HCT116 (cell line): ENCODE data around the gene OR2B2. TPM values are rescaled to one million over a fixed set of nuclear protein-coding genes. Genes with fewer than 3 reads are reported as not detected.
"Not testable (repeated sequence)": the region's sequence is repeated elsewhere in the genome, so short reads cannot be mapped to it uniquely, and the experiment has no call there.

Source experiments
- ATAC-seq: fragments of 200-7000 bp; cut with Tn5 transposase; 2 replicates; pipeline ENCODE4 v1.9.1; 2020; ENCODE audit warnings: mild to moderate bottlenecking, moderate library complexity
- BruUV-seq: library from RNA; stranded (reverse); fragments of 400-500 nt; replicated peaks from 2 replicates; lab custom pipeline; 2021; lab: Mats Ljungman, UMichigan
- CTCF ChIA-PET: fragments of 300-600 bp; sonication (Branson Sonifier 250); formaldehyde crosslinking; loops from one replicate; lab custom pipeline; 2021; ENCODE audit warnings: antibody characterized with exemption; lab: Charles Lee
- POLR2A ChIA-PET: fragments of 300-600, 350-600 bp; sonication (Branson Sonifier 250); formaldehyde crosslinking; loops from one replicate; lab custom pipeline; 2021; ENCODE audit warnings: antibody characterized with exemption; lab: Charles Lee
- RAD21 ChIA-PET, 2 experiments: fragments of 300-600 bp; sonication (Branson Sonifier 250); formaldehyde crosslinking; loops; one replicate each; lab custom pipeline; 2023; ENCODE audit warnings: low total read pairs in 2 of 2; ENCODE audit not compliant: uncharacterized antibody in 2 of 2, unreplicated experiment in 2 of 2, low non-redundant PET in 1 of 2; lab: Charles Lee
- DNase-seq: peaks from one replicate; pipeline ENCODE4 v3.0.0-alpha.2; 2010; ENCODE audit warnings: low read depth, low spot score
- H2AFZ ChIP-seq: fragments of 200-600 bp; shearing (Covaris generic), sonication (generic); 2 replicates; pipeline ENCODE4 v1.6.1; 2017; ENCODE audit warnings: low read depth, mixed run types, mixed read lengths, antibody characterized with exemption, low read length; ENCODE audit not compliant: poor library complexity, severe bottlenecking
- H3K27ac ChIP-seq: 2 replicates; pipeline ENCODE4 v1.5.1; 2012; ENCODE audit warnings: low read depth, low read length
- H3K27me3 ChIP-seq: fragments of 200-600 bp; sonication (generic); 2 replicates; pipeline ENCODE4 v1.6.1; 2016; ENCODE audit warnings: mixed run types, low read length, mixed read lengths; ENCODE audit not compliant: insufficient read depth
- H3K36me3 ChIP-seq, 2 experiments: fragments of 200-500 bp in 1 of 2; fragments of 200-600 bp in 1 of 2; sonication (Bioruptor generic) in 1 of 2; sonication (generic) in 1 of 2; 2 replicates each; pipeline versions ENCODE4 v1.5.1 to v1.6.1; 2014 to 2016; ENCODE audit warnings: low read length in 2 of 2, inconsistent platforms in 1 of 2, mixed read lengths in 1 of 2, mixed run types in 1 of 2; ENCODE audit not compliant: insufficient read depth in 2 of 2, control insufficient read depth in 1 of 2
- H3K4me1 ChIP-seq, 2 experiments: fragments of 200-600 bp in 1 of 2; sonication (generic) in 1 of 2; 2 replicates each; pipeline versions ENCODE4 v1.5.1 to v1.6.1; 2012 to 2017; ENCODE audit warnings: low read length in 2 of 2, inconsistent platforms in 1 of 2, mild to moderate bottlenecking in 1 of 2, mixed read lengths in 1 of 2, mixed run types in 1 of 2, moderate library complexity in 1 of 2; ENCODE audit not compliant: insufficient read depth in 2 of 2, control insufficient read depth in 1 of 2
- H3K4me2 ChIP-seq: fragments of 200-600 bp; sonication (generic); 2 replicates; pipeline ENCODE4 v1.6.1; 2017; ENCODE audit warnings: mixed run types, low read length, mixed read lengths
- H3K4me3 ChIP-seq, 2 experiments: fragments of 200-600 bp in 1 of 2; sonication (generic) in 1 of 2; replicated peaks in 1 of 2; 2 replicates each; pipeline ENCODE4 v1.5.1; 2011 to 2016; ENCODE audit warnings: low read length in 2 of 2, control low read depth in 1 of 2, low read depth in 1 of 2, mild to moderate bottlenecking in 1 of 2, mixed read lengths in 1 of 2, mixed run types in 1 of 2
- H3K79me2 ChIP-seq: fragments of 200-600 bp; sonication (generic); 2 replicates; pipeline ENCODE4 v1.6.1; 2017; ENCODE audit warnings: mild to moderate bottlenecking, mixed run types, low read length, moderate library complexity, mixed read lengths; ENCODE audit not compliant: insufficient read depth
- H3K9ac ChIP-seq: fragments of 200-600 bp; sonication (generic); 2 replicates; pipeline ENCODE4 v1.6.1; 2016; ENCODE audit warnings: low read length, mixed read lengths
- H3K9me2 ChIP-seq: fragments of 200-600 bp; sonication (generic), shearing (Covaris generic); 2 replicates; pipeline ENCODE4 v1.6.1; 2017; ENCODE audit warnings: mixed run types, mild to moderate bottlenecking, moderate library complexity; ENCODE audit not compliant: insufficient read depth
- H3K9me3 ChIP-seq, 2 experiments: fragments of 200-500 bp in 1 of 2; fragments of 200-600 bp in 1 of 2; sonication (Bioruptor generic) in 1 of 2; sonication (generic) in 1 of 2; 2 replicates each; pipeline ENCODE4 v1.6.1; 2014 to 2017; ENCODE audit warnings: low read length in 2 of 2, mixed read lengths in 2 of 2, inconsistent platforms in 1 of 2, low read depth in 1 of 2, mild to moderate bottlenecking in 1 of 2, mixed run types in 1 of 2, moderate library complexity in 1 of 2; ENCODE audit not compliant: control insufficient read depth in 1 of 2, insufficient read depth in 1 of 2
- H4K20me1 ChIP-seq: fragments of 200-600 bp; sonication (generic), shearing (Covaris generic); 2 replicates; pipeline ENCODE4 v1.6.1; 2017; ENCODE audit warnings: mixed run types, mild to moderate bottlenecking, moderate library complexity; ENCODE audit not compliant: insufficient read depth
- ATF3 ChIP-seq: IDR thresholded peaks from 2 replicates; pipeline ENCODE4 v1.6.1; 2012
- MAX ChIP-seq: IDR thresholded peaks from 2 replicates; pipeline ENCODE4 v1.6.1; 2012
- RAD21 ChIP-seq: IDR thresholded peaks from 2 replicates; pipeline ENCODE4 v1.6.1; 2012; ENCODE audit warnings: low read depth, mild to moderate bottlenecking
- SIN3A ChIP-seq: IDR thresholded peaks from 2 replicates; pipeline ENCODE4 v1.6.1; 2012; ENCODE audit warnings: low read depth
- YY1 ChIP-seq: IDR thresholded peaks from 2 replicates; pipeline ENCODE4 v1.6.1; 2011; ENCODE audit warnings: low read length, low read depth, moderate library complexity, mild to moderate bottlenecking; ENCODE audit not compliant: insufficient replicate concordance; ENCODE audit errors: extremely low read depth
- intact Hi-C: fragments of 100-400 bp; cut with micrococcal nuclease; formaldehyde crosslinking; loops from 2 replicates; pipeline ENCODE4 v1.10.0; 2022
- total RNA-seq: library from RNA; stranded (reverse); gene quantifications from one replicate; pipeline ENCODE4 v1.2.1, GENCODE V29; 2021; ENCODE audit not compliant: unreplicated experiment

OR2B2 gene
- total RNA-seq, 1 experiment from 2014 or later: not detected

GRCh38 chr6:27900197-27900596 lies 12.0 kb downstream of the OR2B2 start:
- H3K4me1 ChIP-seq: peaks cover 6 to 44% of the 10 kb centered on the region in 2 experiments
- H3K9ac ChIP-seq, CTCF ChIA-PET, DNase-seq, H3K27ac ChIP-seq, H3K36me3 ChIP-seq, ATAC-seq, H2AFZ ChIP-seq, H3K4me3 ChIP-seq, H3K27me3 ChIP-seq, H3K9me3 ChIP-seq, H3K79me2 ChIP-seq, H4K20me1 ChIP-seq, RAD21 ChIA-PET, H3K9me2 ChIP-seq, POLR2A ChIA-PET, H3K4me2 ChIP-seq, BruUV-seq: not testable (repeated sequence)
- intact Hi-C loops: loop anchor here (5.0 to 10.0 kb wide), 2 partner anchors 312 to 455 kb away; no protein-coding TSS in a partner anchor

- no TSS peak for BruUV-seq
- Histone ChIP-seq H3K79me2 (no peaks in the 10 kb centered on the region), H3K9me3 (no peaks in the 10 kb centered on the region), H4K20me1 (no peaks in the 10 kb centered on the region), H3K4me1 (peaks cover 6 to 51% of the 10 kb centered on the region in 2 experiments), H3K9ac (no peak overlapping the region), H3K4me3 (no peak overlapping the region), H3K27ac (no peak overlapping the region), H2AFZ (no peak overlapping the region), H3K9me2 (no peaks in the 10 kb centered on the region), H3K36me3 (no peaks in the 10 kb centered on the region), H3K4me2 (no peak overlapping the region), H3K27me3 (no peaks in the 10 kb centered on the region)
- ChIA-PET RAD21 (no interaction called here), POLR2A (no interaction called here), CTCF (no interaction called here)
- no peak for TF ChIP-seq ATF3
- TF ChIP-seq RAD21: no peak
- no peak for TF ChIP-seq SIN3A
- TF ChIP-seq MAX: no peak
- no peak for TF ChIP-seq YY1
- DNase-seq (no peak), ATAC-seq (no peak)
- intact Hi-C loops: loop anchor here (10.0 kb wide), 4 partner anchors 215 to 1845 kb away; a partner anchor contains a TSS
Measured at GRCh38 chr6:27899543-27899942, 12.7 kb downstream of the OR2B2 start.
